Keratinocyte (primary cell): ENCODE results near the gene SYT6. TPM values are rescaled to one million over a fixed set of nuclear protein-coding genes. Genes with fewer than 3 reads are reported as not detected.

Experiments used
- DNase-seq: peaks from one replicate; pipeline ENCODE4 v3.0.0-alpha.2; 2011; ENCODE audit warnings: low read depth, missing footprints, low spot score
- FAIRE-seq: peaks from 2 replicates; lab custom pipeline; 2011; peaks lifted over from hg19 to GRCh38; lab: Jason Lieb, UNC
- H2AFZ ChIP-seq: 2 replicates; pipeline ENCODE4 v1.6.0; 2012; ENCODE audit warnings: low read length, control low read depth, inconsistent platforms; ENCODE audit not compliant: control insufficient read depth
- H3K27ac ChIP-seq: 2 replicates; pipeline ENCODE4 v1.5.1; 2011; ENCODE audit warnings: low read length; ENCODE audit not compliant: control insufficient read depth, insufficient read depth
- H3K27me3 ChIP-seq: 3 replicates; pipeline ENCODE4 v1.6.0; 2011; ENCODE audit warnings: low read length; ENCODE audit not compliant: control insufficient read depth, insufficient read depth; ENCODE audit errors: extremely low read depth
- H3K36me3 ChIP-seq, 2 experiments: 2 replicates in 1 of 2; 3 replicates in 1 of 2; pipeline ENCODE4 v1.5.1; 2011; ENCODE audit warnings: low read length in 2 of 2, mild to moderate bottlenecking in 1 of 2; ENCODE audit not compliant: control insufficient read depth in 2 of 2, insufficient read depth in 2 of 2; ENCODE audit errors: extremely low read depth in 1 of 2
- H3K4me1 ChIP-seq: 3 replicates; pipeline ENCODE4 v1.5.1; 2011; ENCODE audit warnings: low read length; ENCODE audit not compliant: control insufficient read depth, insufficient read depth; ENCODE audit errors: extremely low read depth
- H3K4me2 ChIP-seq: 3 replicates; pipeline ENCODE4 v1.6.0; 2011; ENCODE audit warnings: low read depth, low read length; ENCODE audit not compliant: control insufficient read depth, insufficient read depth; ENCODE audit errors: extremely low read depth
- H3K4me3 ChIP-seq, 3 experiments: fragments of 200-600 bp in 1 of 3; sonication (generic) in 1 of 3; 2 replicates in 2 of 3; 3 replicates in 1 of 3; pipeline ENCODE4 v1.5.1; 2011 to 2016; ENCODE audit warnings: low read length in 3 of 3, mild to moderate bottlenecking in 3 of 3, control low read depth in 2 of 3, inconsistent platforms in 1 of 3, low read depth in 1 of 3, mixed read lengths in 1 of 3, mixed run types in 1 of 3, moderate library complexity in 1 of 3; ENCODE audit not compliant: control insufficient read depth in 2 of 3, insufficient read depth in 2 of 3; ENCODE audit errors: extremely low read depth in 1 of 3
- H3K79me2 ChIP-seq: 2 replicates; pipeline ENCODE4 v1.6.0; 2012; ENCODE audit warnings: low read length; ENCODE audit not compliant: control insufficient read depth, insufficient read depth
- H3K9ac ChIP-seq: 3 replicates; pipeline ENCODE4 v1.6.0; 2011; ENCODE audit warnings: low read length; ENCODE audit not compliant: control insufficient read depth, insufficient read depth; ENCODE audit errors: extremely low read depth
- H3K9me1 ChIP-seq: 3 replicates; pipeline ENCODE4 v1.6.0; 2011; ENCODE audit warnings: low read length; ENCODE audit not compliant: control insufficient read depth, insufficient read depth; ENCODE audit errors: extremely low read depth
- H3K9me3 ChIP-seq: 2 replicates; pipeline ENCODE4 v1.5.1; 2012; ENCODE audit warnings: low read depth, low read length; ENCODE audit not compliant: control insufficient read depth
- H4K20me1 ChIP-seq: 3 replicates; pipeline ENCODE4 v1.6.0; 2011; ENCODE audit warnings: low read length; ENCODE audit not compliant: control insufficient read depth, insufficient read depth; ENCODE audit errors: extremely low read depth
- CTCF ChIP-seq, 3 experiments: IDR thresholded peaks in 1 of 3; conservative IDR thresholded peaks in 1 of 3; optimal IDR thresholded peaks in 1 of 3; 2 replicates in 2 of 3; 3 replicates in 1 of 3; pipeline versions ENCODE3 to v1.5.1; 2011; ENCODE audit warnings: low read length in 3 of 3, mild to moderate bottlenecking in 3 of 3, moderate library complexity in 2 of 3, control low read depth in 1 of 3, inconsistent platforms in 1 of 3; ENCODE audit not compliant: insufficient read depth in 2 of 3; ENCODE audit errors: extremely low read depth in 1 of 3
- EZH2 ChIP-seq: IDR thresholded peaks from one replicate; pipeline ENCODE4 v1.6.1; 2012; ENCODE audit warnings: inconsistent platforms, mild to moderate bottlenecking, low read length, moderate library complexity
- dilution Hi-C: fragments of 300-500 bp; cut with MboI; formaldehyde crosslinking; loops from one replicate; pipeline ENCODE4 v1.7.0; 2020; ENCODE audit warnings: low sequenced_read_pairs; ENCODE audit not compliant: extremely low pct_ligation_motif_present
- polyA plus RNA-seq, 5 experiments: library from polyadenylated mRNA; depleted of rRNA in 3 of 5; stranded (reverse) in 3 of 5; stranded (forward) in 1 of 5; unstranded in 1 of 5; fragments of >200 nt; gene quantifications; 1 replicate in 1 of 5; 2 replicates in 3 of 5; 3 replicates in 1 of 5; pipeline versions ENCODE4 v1.2.1 to v1.2.3, GENCODE V29; 2011 to 2012; ENCODE audit warnings: missing spikeins in 2 of 5, low read depth in 1 of 5, low replicate concordance in 1 of 5

SYT6 gene
- polyA plus RNA-seq, 1 donor (not counting 4 experiments of a cell fraction or from before 2014, with no cell fraction given): not detected

GRCh38 chr1:114134518-114134917 lies 19.2 kb downstream of the SYT6 start:
- dilution Hi-C loops: no loop called here
- Histone ChIP-seq H3K27ac (no peak overlapping the region), H4K20me1 (no peaks in the 10 kb centered on the region), H3K4me2 (no peak overlapping the region), H3K4me3 (no peak overlapping the region), H3K36me3 (no peaks in the 10 kb centered on the region), H3K27me3 (peaks cover 20% of the 10 kb centered on the region), H3K9me1 (no peaks in the 10 kb centered on the region), H3K9ac (no peak overlapping the region), H3K9me3 (no peaks in the 10 kb centered on the region), H2AFZ (no peak overlapping the region), H3K4me1 (no peaks in the 10 kb centered on the region), H3K79me2 (no peaks in the 10 kb centered on the region)
- no peak for DNase-seq
- TF ChIP-seq EZH2: no peak
- no peak for TF ChIP-seq CTCF (optimal IDR thresholded peaks at IDR 0.05 in 1 of 3, IDR thresholded peaks at IDR 0.05 in 1 of 3, conservative IDR thresholded peaks at IDR 0.05 in 1 of 3; ENCODE audit: extremely low read depth in 1 of 3, insufficient read depth in 2 of 3, low read length in 3 of 3)
- FAIRE-seq: no peak

GRCh38 chr1:114133129-114133528 lies 20.5 kb downstream of the SYT6 start:
- no peak overlapping the region for H2AFZ ChIP-seq
- dilution Hi-C loops: no loop called here
- H3K36me3 ChIP-seq: no peaks in the 10 kb centered on the region
- H4K20me1 ChIP-seq: no peaks in the 10 kb centered on the region
- no peak for TF ChIP-seq CTCF (optimal IDR thresholded peaks at IDR 0.05 in 1 of 3, IDR thresholded peaks at IDR 0.05 in 1 of 3, conservative IDR thresholded peaks at IDR 0.05 in 1 of 3; ENCODE audit: extremely low read depth in 1 of 3, insufficient read depth in 2 of 3, low read length in 3 of 3)
- no peak for TF ChIP-seq EZH2
- H3K27ac ChIP-seq: no peak overlapping the region
- DNase-seq (no peak), FAIRE-seq (no peak)
- H3K9me1 ChIP-seq: no peaks in the 10 kb centered on the region
- no peak overlapping the region for H3K4me2 ChIP-seq
- H3K9me3 ChIP-seq: no peaks in the 10 kb centered on the region
- no peak overlapping the region for H3K4me3 ChIP-seq
- no peaks in the 10 kb centered on the region for H3K79me2 ChIP-seq
- H3K27me3 ChIP-seq: peaks cover 20% of the 10 kb centered on the region
- no peak overlapping the region for H3K9ac ChIP-seq
- no peaks in the 10 kb centered on the region for H3K4me1 ChIP-seq
